ENCODE data around the gene TWIST1. TPM values are rescaled to one million over a fixed set of nuclear protein-coding genes. Genes with fewer than 3 reads are reported as not detected.

Gene TWIST1
- 1 to 10 TPM; 4.1 to 4.6 TPM for total RNA-seq

GRCh38 chr7:19117091-19117869 is at the start of gene TWIST1:
TWIST1 (minus strand) TSS chr7:19117636; CDS start chr7:19117321, 315 bp downstream.
- CTCF ChIA-PET = no interaction called here
- intact Hi-C loops (cut with micrococcal nuclease) = loop anchor here (10.0 kb wide), 1 partner anchor 1678 kb away; no protein-coding TSS in a partner anchor

DNA sequence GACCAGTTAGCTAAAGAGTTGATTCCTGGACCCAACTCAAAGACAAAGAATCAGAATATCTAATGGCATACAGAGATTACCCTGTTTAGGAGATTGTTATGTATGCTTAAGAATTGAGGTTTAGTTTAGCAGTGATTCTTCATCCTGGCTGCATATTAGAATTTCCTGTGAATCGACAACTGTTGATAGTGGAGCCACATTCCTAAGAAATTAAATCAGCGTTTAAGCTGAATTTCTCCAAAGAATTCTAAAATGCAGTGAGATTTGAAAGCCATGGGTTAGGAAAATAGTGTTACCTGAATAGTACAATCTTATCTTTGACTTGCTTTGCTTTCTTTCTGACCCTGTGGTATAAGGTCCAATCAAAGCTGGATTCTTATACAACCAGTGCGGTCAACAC is 44.2 kb upstream of the TWIST1 start:
- Mint-ChIP-seq H3K36me3 (no peaks in the 10 kb centered on the region), H3K27ac (no peak overlapping the region), H3K9me3 (no peaks in the 10 kb centered on the region), H3K4me3 (no peak overlapping the region), H3K27me3 (no peaks in the 10 kb centered on the region), H3K4me1 (ENCODE audit: low read depth) (no peaks in the 10 kb centered on the region)
- ChIA-PET CTCF (no interaction called here), POLR2A (no interaction called here)
- intact Hi-C loops (cut with micrococcal nuclease) = no loop called here
- DNase-seq = no peak

More at GRCh38 chr7:19117091-19117869, at the start of gene TWIST1:
- DNase-seq = no peak
- POLR2A ChIA-PET = no interaction called here
- H3K9me3 Mint-ChIP-seq = no peaks in the 10 kb centered on the region
- peaks cover 39% of the 10 kb centered on the region for H3K27me3 Mint-ChIP-seq
- H3K27ac Mint-ChIP-seq = no peak within 1 kb of the TSS
- peaks cover 2% of the 10 kb centered on the region for H3K4me1 Mint-ChIP-seq (ENCODE audit: low read depth)
- no peaks in the 10 kb centered on the region for H3K36me3 Mint-ChIP-seq
- peak within 1 kb of the TSS; percentile 26 for H3K4me3 Mint-ChIP-seq

GRCh38 chr7:19146699-19147098 is 29.3 kb upstream of the TWIST1 start:
- peaks cover 20% of the 10 kb centered on the region for H3K27me3 Mint-ChIP-seq
- no peaks in the 10 kb centered on the region for H3K4me1 Mint-ChIP-seq (ENCODE audit: low read depth)
- intact Hi-C loops (cut with micrococcal nuclease) = no loop called here
- peaks cover 2% of the 10 kb centered on the region for H3K36me3 Mint-ChIP-seq
- ChIA-PET CTCF (no interaction called here), POLR2A (no interaction called here)
- H3K4me3 Mint-ChIP-seq = no peak overlapping the region
- H3K9me3 Mint-ChIP-seq = no peaks in the 10 kb centered on the region
- DNase-seq = no peak
- H3K27ac Mint-ChIP-seq = no peak overlapping the region

GRCh38 chr7:19145434-19146115 is 28.1 kb upstream of the TWIST1 start:
- Mint-ChIP-seq H3K27ac (no peak overlapping the region), H3K4me1 (ENCODE audit: low read depth) (no peaks in the 10 kb centered on the region), H3K36me3 (peaks cover 2% of the 10 kb centered on the region), H3K4me3 (no peak overlapping the region), H3K9me3 (no peaks in the 10 kb centered on the region), H3K27me3 (peaks cover 20% of the 10 kb centered on the region)
- CTCF ChIA-PET = no interaction called here
- POLR2A ChIA-PET = no interaction called here
- no peak for DNase-seq
- intact Hi-C loops (cut with micrococcal nuclease) = no loop called here

DNA sequence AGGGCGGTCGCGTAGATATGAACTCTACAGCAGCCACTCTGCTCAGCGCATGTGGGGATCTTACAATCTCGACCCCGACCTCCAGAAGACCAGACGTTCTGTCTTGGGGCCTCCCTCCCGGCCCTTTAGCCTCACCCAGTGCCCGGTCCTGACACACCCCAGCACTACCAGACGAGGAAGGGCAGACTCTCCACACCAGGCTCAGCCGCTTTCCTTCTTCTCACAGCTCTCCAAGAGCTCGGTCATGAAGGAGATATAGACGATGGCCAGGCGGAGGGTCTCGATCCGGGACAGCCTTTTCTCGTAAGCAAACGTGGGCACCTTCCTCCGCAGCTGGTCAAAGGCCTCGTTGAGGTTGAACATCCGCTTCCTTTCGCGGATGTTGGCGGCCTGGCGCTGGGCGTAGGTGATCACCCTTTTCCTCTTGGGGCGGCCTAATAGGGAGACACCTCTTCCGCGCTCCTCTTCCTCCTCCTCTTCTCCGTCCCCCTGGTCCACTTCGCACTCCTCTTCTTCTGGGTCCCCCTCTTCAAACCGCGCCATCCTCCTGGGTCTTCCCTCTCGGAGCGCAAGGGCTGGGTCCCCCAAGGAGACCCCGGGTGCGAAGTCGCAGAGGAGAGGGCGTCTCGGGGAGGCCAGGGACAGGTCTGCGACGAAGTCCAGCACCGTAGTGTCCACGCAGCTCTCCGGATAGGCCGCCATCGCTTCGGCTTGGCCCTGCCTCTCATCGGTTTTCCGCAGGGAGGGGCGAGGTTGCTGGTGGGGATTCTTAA is 27.4 kb upstream of the TWIST1 start, which contains the start of gene FERD3L:
FERD3L (minus strand) TSS at position 761 of the 773 bp plus-strand sequence; CDS start at position 702, 59 bp downstream.
- CTCF ChIA-PET = no interaction called here

GRCh38 chr7:19143881-19144574 is 26.6 kb upstream of the TWIST1 start:
- ChIA-PET POLR2A (no interaction called here), CTCF (no interaction called here)
- DNase-seq = no peak
- Mint-ChIP-seq H3K27me3 (peaks cover 20% of the 10 kb centered on the region), H3K4me1 (ENCODE audit: low read depth) (no peaks in the 10 kb centered on the region), H3K36me3 (peaks cover 2% of the 10 kb centered on the region), H3K27ac (no peak overlapping the region), H3K9me3 (no peaks in the 10 kb centered on the region), H3K4me3 (no peak overlapping the region)
- intact Hi-C loops (cut with micrococcal nuclease) = no loop called here

More for the DNA sequence above, 27.4 kb upstream of the TWIST1 start, which contains the start of gene FERD3L:
- Mint-ChIP-seq H3K27ac (no peak within 1 kb of the TSS), H3K27me3 (peaks cover 20% of the 10 kb centered on the region), H3K36me3 (peaks cover 2% of the 10 kb centered on the region), H3K9me3 (no peaks in the 10 kb centered on the region), H3K4me3 (no peak within 1 kb of the TSS), H3K4me1 (ENCODE audit: low read depth) (no peaks in the 10 kb centered on the region)
- DNase-seq = no peak
- POLR2A ChIA-PET = no interaction called here
- intact Hi-C loops (cut with micrococcal nuclease) = no loop called here

- no peak overlapping the region for H3K27ac Mint-ChIP-seq
- peaks cover 2% of the 10 kb centered on the region for H3K9me3 Mint-ChIP-seq
- H3K27me3 Mint-ChIP-seq = peaks cover 12% of the 10 kb centered on the region
- H3K36me3 Mint-ChIP-seq = peaks cover 2% of the 10 kb centered on the region
- H3K4me1 Mint-ChIP-seq (ENCODE audit: low read depth) = no peaks in the 10 kb centered on the region
- intact Hi-C loops (cut with micrococcal nuclease) = no loop called here
- POLR2A ChIA-PET = no interaction called here
- no peak for DNase-seq
- CTCF ChIA-PET = no interaction called here
- H3K4me3 Mint-ChIP-seq = no peak overlapping the region
These were observed 22.4 kb upstream of the TWIST1 start for GRCh38 chr7:19139706-19140327.

- H3K4me3 Mint-ChIP-seq = no peak overlapping the region
- DNase-seq = no peak
- no peaks in the 10 kb centered on the region for H3K27me3 Mint-ChIP-seq
- intact Hi-C loops (cut with micrococcal nuclease) = no loop called here
- peaks cover 2% of the 10 kb centered on the region for H3K9me3 Mint-ChIP-seq
- no peaks in the 10 kb centered on the region for H3K36me3 Mint-ChIP-seq
- no peaks in the 10 kb centered on the region for H3K4me1 Mint-ChIP-seq (ENCODE audit: low read depth)
- CTCF ChIA-PET = no interaction called here
- no peak overlapping the region for H3K27ac Mint-ChIP-seq
- POLR2A ChIA-PET = no interaction called here
These were observed 16.4 kb upstream of the TWIST1 start for GRCh38 chr7:19133886-19134285.

DNA sequence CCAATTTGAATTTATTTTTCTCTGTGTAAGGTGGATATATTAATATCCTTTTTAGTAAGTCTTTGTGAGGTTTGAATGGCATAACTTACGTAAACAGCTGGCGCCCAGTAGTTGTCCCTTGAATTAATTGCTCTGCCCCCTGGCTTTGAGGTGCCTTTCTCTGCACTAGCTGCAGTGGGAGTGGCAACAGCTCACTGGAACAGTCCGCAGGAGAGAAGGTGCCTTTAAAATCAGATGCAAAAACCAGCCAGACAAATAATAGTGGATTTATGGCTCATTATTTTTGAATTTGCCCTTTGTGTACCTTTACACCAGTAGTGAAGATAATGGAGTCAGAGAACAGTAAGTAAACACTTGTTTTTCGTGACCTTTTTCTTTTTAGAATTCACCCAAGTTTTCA is 16.0 kb upstream of the TWIST1 start:
- POLR2A ChIA-PET = no interaction called here
- Mint-ChIP-seq H3K27me3 (no peaks in the 10 kb centered on the region), H3K27ac (no peak overlapping the region), H3K9me3 (peaks cover 2% of the 10 kb centered on the region), H3K4me1 (ENCODE audit: low read depth) (no peaks in the 10 kb centered on the region), H3K36me3 (no peaks in the 10 kb centered on the region), H3K4me3 (no peak overlapping the region)
- intact Hi-C loops (cut with micrococcal nuclease) = no loop called here
- DNase-seq = no peak
- CTCF ChIA-PET = no interaction called here

GRCh38 chr7:19128856-19129255 is 11.4 kb upstream of the TWIST1 start:
- no peak overlapping the region for H3K27ac Mint-ChIP-seq
- H3K9me3 Mint-ChIP-seq = no peaks in the 10 kb centered on the region
- H3K4me3 Mint-ChIP-seq = no peak overlapping the region
- CTCF ChIA-PET = no interaction called here
- intact Hi-C loops (cut with micrococcal nuclease) = no loop called here
- no peaks in the 10 kb centered on the region for H3K36me3 Mint-ChIP-seq
- H3K27me3 Mint-ChIP-seq = no peaks in the 10 kb centered on the region
- POLR2A ChIA-PET = no interaction called here
- DNase-seq = no peak
- H3K4me1 Mint-ChIP-seq (ENCODE audit: low read depth) = no peaks in the 10 kb centered on the region

DNA sequence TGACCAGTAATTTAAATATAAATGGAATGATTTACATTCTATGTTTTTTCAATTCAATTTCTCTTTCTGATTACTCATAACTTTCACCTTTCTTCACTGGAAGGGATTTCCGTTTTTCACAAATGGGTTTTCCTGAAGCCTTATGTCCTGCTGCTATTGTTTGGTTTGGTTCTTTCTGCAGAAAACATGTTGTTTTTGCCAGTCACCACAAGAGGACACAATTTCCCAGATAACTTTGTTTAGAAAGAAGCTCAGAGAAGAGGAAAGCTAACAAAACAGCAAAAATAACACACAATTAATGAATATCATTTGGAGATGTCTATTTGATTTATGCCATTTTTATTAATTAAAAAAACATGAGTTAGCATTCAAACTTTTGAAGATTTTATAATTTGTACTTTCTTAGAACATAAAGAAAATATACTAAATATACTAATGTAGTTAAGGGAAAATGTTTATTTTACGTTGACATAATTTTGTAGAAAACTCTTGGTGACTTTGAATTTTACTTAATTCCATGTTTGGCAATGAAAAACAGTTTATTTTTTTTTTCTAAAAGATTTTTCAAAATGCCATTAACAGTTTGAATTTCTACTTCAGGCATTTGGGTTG is 4.6 kb upstream of the TWIST1 start:
- no peaks in the 10 kb centered on the region for H3K9me3 Mint-ChIP-seq
- no peak overlapping the region for H3K27ac Mint-ChIP-seq
- no peak overlapping the region for H3K4me3 Mint-ChIP-seq
- ChIA-PET POLR2A (interaction anchor here (1.1 kb wide), 1 partner anchor 9 kb away, joined by 3 read pairs; no protein-coding TSS in a partner anchor), CTCF (no interaction called here)
- intact Hi-C loops (cut with micrococcal nuclease) = no loop called here
- no peaks in the 10 kb centered on the region for H3K36me3 Mint-ChIP-seq
- H3K27me3 Mint-ChIP-seq = peaks cover 27% of the 10 kb centered on the region
- no peaks in the 10 kb centered on the region for H3K4me1 Mint-ChIP-seq (ENCODE audit: low read depth)
- DNase-seq = no peak
